Stimulated activated CD4-positive, alpha-beta T cell treated with anti-CD3 and anti-CD28 coated beads, Interleukin-1b, Interleukin-23, amount 100 ng/mL, for 1 hour (primary cell): Measurements from ENCODE around the gene ATP6V1B1.
A peak's percentile ranks its signal among the peaks of the same experiment; 100 is the strongest.
"Not testable (repeated sequence)": the region's sequence is repeated elsewhere in the genome, so short reads cannot be mapped to it uniquely, and the experiment has no call there.

Source experiments
- DNase-seq, 2 donors: peaks; one replicate each; pipeline ENCODE4 v3.0.0-alpha.2; 2020; ENCODE audit warnings: low read depth in 2 of 2

The ATP6V1B1 gene

DNA sequence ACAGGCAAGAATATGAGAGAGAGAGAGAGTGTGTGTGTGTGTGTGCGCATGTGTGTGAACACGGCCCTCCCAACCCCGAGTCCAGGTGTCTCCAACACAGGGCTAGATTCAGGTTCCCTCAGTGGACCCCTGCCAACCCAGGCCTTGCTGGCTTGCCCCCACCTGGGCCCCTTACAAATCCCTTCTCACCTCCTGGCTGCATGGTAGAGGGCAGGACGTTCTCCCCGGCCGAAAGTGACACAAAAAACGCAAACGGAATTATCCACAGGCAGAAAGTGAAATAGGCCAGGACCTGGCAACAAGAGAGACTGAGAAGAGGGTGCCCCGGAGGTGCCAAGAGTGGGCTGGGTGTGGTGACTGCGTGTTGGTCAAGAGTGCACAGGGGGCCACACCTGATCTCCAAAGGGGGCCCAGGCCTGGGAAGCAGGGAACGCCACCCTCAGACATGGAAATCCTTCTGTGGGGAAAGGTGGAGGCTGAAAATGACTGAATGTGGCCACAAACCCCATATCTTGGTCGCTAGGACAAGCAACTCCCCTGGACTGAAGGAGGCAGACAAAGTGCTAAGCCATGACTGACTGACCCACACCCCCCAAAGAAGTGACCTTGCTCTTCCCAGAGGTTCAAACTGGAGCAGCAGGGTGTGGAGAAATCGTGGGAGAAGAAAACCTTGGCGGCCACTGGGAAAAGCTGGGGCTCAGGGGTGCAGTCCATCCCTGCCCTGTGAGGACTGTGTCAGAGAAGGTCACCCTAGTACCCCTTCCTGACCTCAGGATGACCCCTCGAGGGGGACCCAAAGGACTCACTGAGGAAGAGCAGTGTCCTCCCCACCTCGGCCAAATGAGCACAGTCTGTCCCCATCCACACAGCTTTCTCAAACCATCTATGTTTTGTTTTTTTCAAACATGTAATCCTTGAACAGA, 53.3 kb downstream of the ATP6V1B1 start:
- DNase-seq, result no peak

DNA sequence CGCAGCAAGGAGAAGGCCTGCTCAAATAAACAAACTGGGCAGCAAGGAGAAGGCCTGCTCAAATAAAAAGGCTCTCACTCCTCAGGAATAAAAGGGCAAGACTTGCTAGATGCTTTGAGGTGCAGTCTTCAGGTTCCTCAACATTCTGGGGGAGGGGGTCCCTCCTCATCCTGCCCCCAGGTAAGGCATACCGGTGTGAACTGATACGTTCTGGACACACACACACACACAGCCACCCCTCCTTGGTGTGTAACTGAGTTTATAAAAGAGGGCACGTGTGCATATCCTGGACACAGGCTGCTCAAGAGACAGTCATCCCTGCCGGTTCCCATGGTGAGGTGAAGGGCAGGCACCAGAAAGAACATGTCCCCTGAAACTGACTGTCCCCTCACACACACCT, 54.5 kb downstream of the ATP6V1B1 start:
- DNase-seq, result no peak

- no peak for DNase-seq
Observed at GRCh38 chr2:70991142-70991541, 55.4 kb downstream of the ATP6V1B1 start.

GRCh38 chr2:70991742-70992141, 56.0 kb downstream of the ATP6V1B1 start:
- no peak for DNase-seq

GRCh38 chr2:70992945-70993853, 57.5 kb downstream of the ATP6V1B1 start:
- no peak for DNase-seq

- DNase-seq, result no peak
Observed at GRCh38 chr2:70994009-70994698, 58.5 kb downstream of the ATP6V1B1 start.

DNA sequence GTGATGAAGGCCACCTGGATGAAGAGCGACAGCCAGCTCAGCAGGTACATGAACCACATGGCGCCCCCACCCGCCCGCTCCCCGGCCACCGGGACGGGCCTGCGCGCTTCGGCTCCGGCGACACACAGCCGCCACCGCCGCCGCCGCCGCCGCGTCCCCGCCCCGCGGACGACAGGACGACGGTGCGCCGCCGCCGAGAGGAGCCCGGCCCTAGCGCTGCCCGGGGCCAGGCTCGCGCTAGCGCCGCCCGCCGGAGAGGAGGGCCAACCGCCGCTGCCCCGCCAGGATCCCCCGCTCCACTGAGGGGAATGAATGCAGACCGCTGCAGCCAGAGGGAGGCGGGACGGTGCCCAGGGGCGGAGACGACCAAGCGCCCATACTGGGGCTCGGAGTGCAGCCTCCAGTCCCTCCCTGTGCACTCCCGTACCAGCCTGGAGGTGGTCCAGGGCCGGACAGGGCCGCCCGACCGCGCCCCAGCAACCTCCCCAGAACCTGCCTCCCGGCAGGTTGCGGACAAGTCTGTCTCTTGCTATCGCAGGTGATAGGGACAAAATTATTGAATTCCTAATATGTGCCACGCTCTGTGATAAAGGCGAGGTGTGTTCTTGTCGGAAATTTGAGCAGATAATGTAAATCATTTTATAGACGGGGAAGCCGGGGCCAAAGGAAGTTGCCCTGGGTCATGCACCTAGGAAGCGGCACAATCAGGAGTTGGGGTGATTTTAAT, 59.2 kb downstream of the ATP6V1B1 start, which contains the start of gene TEX261:
TSS of gene TEX261 (minus strand) at position 175 of the 727 bp plus-strand sequence. CDS start at position 59, 116 bp downstream.
- peak; percentile 78 to 82 for DNase-seq

DNA sequence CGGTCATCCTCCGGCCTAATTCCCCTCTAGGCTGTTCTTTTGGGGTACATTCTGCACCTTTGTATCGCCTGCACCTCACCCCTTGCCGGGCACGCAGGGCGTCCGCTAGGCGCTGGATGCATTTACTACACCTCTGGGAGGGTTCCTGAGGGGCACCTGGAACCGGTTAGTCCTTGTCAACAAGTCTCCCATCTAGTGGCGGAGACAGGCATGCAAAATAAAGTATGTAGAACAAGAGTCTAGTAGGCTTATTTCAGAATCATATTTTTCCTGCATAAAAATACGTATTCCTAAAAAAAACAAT, 59.7 kb downstream of the ATP6V1B1 start:
- no peak for DNase-seq

GRCh38 chr2:70998885-70999284, 63.2 kb downstream of the ATP6V1B1 start:
- DNase-seq, result not testable (repeated sequence)

DNA sequence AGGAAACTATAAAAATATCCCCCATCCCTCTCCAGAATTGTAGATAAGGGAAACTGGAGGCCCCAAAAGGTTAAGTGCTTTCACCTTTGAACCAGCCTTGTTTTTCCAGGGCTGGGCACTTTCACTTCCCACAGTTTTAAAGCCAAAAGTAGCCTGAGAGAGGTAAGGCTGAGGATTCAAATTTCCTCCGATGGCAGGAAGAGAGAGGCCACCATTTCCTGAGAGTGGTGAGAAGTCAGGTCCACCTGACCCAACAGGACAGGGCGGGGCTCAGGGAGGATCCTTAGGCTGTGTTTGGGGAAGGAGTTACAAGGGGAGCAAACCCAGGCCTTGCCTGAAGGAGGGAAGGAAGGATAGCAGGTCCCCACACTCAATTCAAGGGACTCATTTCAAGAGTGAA, 63.7 kb downstream of the ATP6V1B1 start:
- no peak for DNase-seq

DNA sequence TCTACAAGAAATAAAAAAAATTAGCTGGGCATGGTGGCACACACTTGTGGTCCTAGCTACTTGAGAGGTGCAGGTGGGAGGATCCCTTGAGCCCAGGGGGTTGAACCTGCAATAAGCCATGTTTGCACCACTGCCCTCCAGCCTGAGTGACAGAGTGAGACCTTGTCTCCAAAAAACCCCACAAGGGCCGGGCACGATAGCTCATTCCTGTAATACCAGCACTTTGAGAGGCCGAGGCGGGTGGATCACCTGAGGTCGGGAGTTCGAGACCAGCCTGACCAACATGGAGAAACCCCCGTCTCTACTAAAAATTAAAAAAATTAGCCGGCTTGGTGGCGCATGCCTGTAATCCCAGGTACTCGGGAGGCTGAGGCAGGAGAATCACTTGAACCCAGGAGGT, 64.2 kb downstream of the ATP6V1B1 start:
- DNase-seq, result not testable (repeated sequence)

- DNase-seq, result peak; percentile 63 to 65
Observed at GRCh38 chr2:71000780-71001591, 65.3 kb downstream of the ATP6V1B1 start.

GRCh38 chr2:71001592-71001927, 65.9 kb downstream of the ATP6V1B1 start:
- DNase-seq, result no peak

GRCh38 chr2:71001981-71002570, 66.4 kb downstream of the ATP6V1B1 start:
- DNase-seq, result no peak

DNA sequence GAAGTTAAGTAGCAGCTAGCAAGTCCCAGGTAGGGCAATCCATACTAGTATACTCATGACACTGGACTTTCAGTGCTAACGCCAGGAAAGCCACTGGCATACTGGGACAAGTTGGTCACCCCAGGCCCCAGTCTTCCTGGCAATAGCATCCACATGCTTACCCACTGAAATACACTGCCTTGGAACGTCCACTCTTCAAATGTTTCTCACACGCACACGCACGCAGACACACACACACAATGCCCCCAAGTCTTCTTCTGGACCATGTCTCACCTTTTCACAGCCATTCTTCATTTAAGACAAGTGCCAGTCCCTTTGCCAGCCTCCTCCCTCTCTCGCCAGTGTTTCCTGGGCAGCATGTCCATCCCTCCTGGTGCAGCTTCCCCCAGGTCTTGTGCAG, 67.7 kb downstream of the ATP6V1B1 start:
- no peak for DNase-seq

DNA sequence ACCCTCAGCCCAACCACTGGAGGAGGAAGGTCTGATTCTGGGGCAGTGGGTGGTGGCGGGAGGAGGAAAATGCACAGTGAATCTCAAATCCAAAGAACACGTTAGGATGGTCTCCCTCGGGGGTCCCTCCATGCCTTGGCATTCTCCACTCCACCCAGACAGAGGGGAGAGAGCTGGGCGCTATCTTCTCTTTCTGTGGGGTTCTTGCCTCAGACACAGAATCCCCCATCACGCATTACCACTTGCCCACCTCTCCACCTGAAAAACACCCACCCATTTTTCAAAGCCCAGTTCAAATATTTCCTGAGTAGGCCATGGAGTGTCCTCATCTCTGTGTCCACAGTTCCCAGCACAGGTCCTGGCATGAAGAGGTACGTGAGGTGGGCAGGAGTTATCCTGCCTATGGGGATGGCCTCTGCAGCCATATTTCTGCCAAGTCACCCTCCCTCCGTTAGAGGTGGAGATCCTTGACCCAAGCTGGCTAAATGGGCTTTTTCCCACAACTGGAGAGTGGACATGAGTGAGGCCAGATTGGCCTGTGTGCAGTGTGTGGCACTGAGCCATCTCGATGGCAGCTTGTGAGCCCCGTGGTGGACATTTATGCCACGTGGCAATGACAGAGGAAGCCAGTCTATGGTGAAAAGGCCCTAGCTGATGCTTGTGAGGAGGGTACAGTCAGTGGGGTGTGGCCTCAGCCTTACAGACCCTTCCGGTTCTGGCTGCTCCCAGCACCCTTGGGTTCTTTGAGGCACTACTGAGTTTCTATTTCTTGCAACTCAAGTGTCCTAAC, 68.5 kb downstream of the ATP6V1B1 start:
- no peak for DNase-seq

GRCh38 chr2:71004857-71005256, 69.2 kb downstream of the ATP6V1B1 start:
- no peak for DNase-seq

DNA sequence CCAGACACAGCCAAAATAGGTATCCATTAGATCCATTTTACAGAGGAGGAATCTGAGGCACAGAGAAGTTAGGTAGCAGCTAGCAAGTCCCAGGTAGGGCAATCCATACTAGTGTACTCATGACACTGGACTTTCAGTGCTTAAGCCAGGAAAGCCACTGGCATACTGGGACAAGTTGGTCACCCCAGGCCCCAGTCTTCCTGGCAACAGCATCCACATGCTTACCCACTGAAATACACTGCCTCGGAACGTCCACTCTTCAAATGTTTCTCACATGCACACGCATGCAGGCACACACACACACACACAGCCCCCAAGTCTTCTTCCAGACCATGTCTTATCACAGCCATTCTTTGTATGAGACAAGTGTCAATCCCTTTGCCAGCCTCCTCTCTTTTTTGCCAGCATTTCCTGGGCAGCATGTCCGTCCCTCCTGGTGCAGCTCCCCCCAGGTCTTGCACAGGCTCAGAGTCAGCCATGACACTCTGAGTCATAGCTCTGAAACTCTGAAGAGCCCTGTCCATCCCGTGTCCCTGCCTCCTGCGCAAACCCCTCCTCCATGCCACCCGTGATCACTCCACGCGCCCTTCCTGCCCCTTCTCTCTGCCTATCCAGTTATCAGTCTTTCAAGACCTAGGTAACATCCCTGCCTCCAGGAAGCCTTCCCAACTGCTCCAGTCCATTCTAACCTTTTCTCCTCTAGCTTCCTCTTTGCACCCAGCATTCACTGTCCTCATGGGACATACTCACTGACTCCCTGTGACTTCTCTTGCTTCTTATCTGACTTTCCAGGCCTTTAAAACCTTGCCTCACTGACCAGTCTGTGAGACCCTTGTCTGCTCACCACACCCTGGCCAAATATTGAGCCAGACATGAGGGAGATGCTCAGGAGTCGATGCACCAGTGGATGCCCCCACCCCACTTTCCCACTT, 69.8 kb downstream of the ATP6V1B1 start:
- DNase-seq, result no peak
